HG02610 (cell line): ENCODE data around the gene STRADB.
"Not testable (repeated sequence)": the region's sequence is repeated elsewhere in the genome, so short reads cannot be mapped to it uniquely, and the experiment has no call there.

Experiments used
- ATAC-seq: cut with Tn5 transposase; IDR thresholded peaks from one replicate; pipeline ENCODE4 v1.9.1; 2021; ENCODE audit warnings: mild to moderate bottlenecking, moderate library complexity; ENCODE audit not compliant: unreplicated experiment

Gene STRADB

DNA sequence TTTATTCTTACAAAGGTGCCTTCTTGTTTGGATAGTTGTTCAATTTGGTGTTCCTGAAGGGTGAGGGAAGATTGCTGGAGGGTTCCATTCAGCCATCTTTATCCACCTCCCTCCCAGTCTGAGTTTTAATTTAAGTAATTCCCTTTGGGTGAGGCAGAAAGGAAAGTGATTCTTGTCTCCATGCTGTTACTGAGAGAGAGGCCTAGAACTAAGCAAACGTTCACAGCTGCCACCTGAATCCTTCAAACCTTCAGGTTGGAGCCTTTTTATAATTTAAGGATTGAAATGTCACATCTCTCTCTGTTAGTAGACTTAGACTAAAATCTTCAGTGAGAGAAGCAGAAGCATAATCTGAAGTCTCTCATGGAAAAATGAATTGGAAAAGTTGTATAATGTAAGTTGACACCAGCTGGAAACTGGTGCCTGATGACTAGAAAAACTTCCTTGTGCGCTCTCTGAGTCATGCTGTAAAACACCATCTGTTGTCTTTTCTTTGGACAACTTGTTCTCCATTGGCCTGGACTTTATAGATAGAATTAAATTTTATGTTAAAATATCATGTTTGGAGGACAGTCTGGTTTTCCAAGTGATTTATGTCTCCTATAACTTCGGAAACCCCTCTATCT is 14.6 kb downstream of the STRADB start:
- no peak for ATAC-seq

GRCh38 chr2:201467666-201468065 is 16.1 kb downstream of the STRADB start:
- ATAC-seq, result no peak

GRCh38 chr2:201470821-201471731 is 19.5 kb downstream of the STRADB start:
- ATAC-seq, result no peak

DNA sequence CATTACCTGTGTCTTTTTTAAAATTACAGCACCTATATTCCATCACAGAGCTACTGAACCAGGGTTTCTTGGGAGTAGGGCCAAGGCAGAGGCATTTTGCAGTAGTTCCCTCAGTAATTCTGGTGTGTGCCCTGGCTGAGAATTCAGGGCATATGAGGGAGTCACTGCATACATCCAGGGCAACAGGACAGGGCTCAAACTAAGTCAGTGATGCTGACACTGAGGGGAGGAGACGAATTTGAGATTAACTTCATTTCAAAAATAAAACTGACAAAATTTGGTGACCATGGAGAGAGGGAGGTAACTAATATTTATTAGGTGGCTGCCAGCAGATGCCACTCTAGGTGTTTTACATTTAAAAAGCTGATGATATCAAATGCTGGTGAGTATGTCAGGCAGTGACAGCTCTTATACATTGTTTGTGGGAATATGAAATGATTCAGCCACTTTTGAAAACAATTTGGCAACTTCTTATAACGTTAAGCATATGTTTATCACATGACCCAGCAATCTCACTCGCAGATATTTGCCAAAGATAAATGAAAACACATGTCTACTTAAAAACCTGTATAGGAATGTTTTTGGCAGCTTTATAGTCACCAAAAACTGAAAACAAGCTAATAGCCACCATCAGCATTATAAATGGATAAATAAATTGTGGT is 20.3 kb downstream of the STRADB start:
- no peak for ATAC-seq

GRCh38 chr2:201472411-201472810 is 20.9 kb downstream of the STRADB start:
- no peak for ATAC-seq

DNA sequence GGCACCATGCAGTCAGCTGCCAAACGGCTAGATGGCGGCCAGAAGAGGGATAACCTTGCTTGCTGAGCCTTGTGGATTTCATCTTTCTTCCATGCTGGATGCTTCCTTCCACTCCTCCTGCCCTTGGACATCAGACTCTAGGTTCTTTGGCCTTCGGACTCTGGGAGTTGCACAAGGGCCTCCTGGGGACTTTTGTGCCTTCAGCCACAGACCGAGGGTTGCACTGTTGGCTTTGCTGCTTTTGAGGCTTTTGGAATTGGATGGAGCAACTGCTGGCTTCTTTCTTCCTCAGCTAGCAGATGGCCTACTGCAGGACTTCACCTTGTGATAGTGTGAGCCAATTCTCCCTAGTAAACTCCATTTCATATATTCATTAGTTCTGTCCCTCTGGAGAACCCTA is 31.0 kb downstream of the STRADB start:
- no peak for ATAC-seq

DNA sequence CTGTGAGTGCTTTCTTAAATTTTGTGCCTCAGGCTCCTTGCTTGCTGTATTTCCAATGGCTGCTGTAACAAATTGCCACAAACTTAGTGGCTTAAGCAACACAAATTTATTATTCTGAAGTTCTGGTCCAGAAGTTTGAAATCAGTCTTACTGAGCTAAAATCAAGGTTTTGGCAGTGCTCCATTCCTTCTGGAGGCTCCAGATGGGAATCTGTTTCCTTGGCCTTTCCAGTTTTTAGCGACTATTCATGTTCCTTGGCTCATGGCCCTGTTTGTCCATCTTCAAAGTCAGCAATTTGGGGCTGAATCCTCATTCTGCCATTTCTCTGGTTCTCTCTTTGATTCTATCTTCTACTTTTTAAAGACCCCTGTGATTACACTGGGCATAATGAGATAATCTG is 31.8 kb downstream of the STRADB start:
- ATAC-seq, result no peak

- ATAC-seq, result not testable (repeated sequence)
Observed at GRCh38 chr2:201483758-201484157, 32.2 kb downstream of the STRADB start.

DNA sequence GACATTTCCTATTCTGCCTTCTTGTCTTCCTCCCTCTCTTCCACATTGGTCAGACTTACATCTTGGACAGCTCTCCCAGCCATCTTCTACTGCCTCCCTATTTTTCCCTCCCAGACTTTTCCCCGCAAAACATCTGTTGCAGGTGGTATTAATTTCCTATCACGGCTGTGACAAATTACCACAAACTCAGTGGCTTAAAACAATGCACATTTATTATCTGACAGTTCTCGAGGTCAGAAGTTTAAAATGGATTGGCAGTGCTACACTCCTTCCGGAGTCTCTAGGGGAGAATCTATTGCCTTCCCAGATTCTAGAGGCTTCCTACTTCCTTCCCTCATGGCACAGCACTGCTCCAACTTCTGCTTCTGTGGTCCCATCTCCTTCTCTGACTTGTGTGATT is 33.3 kb downstream of the STRADB start:
- no peak for ATAC-seq

DNA sequence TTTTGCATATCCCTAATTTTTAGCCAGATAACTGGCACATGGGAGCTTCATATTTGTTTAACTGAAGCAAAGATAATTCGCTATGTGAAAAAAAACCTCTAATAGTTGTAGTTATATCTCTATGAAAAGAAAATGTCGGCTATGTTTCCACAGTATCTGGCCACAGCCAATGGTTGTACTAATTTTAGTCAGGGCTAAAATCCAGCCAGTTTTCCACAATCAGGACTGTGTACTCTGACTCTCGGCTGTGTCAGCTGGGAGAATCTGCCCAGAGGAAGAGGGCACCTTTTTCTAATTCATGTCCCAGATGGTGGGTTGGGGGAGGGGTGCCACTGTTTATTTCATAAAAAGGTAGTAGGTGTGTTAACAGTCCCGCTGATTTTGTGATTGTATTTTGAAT is 38.8 kb downstream of the STRADB start:
- ATAC-seq, result no peak

- ATAC-seq, result no peak
Observed at GRCh38 chr2:201496785-201497184, 45.2 kb downstream of the STRADB start.

DNA sequence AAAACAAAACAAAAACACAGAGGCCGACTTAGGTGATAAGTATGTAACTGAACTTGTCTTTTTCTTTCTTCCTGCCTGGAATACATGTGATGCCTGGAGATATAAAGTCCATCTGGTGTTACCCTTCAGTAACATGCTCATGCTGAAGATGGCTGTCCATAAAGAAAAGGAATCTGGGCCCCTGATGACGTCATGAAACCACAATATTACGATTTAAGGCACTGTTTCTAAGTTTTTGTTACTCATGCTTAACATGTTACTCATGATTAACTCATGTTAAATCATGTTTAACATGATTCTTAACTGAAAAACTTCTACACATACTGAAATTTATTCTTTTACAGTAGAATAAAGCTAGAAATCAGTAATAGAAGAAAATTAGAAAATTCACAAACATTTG is 49.0 kb downstream of the STRADB start:
- ATAC-seq, result no peak

DNA sequence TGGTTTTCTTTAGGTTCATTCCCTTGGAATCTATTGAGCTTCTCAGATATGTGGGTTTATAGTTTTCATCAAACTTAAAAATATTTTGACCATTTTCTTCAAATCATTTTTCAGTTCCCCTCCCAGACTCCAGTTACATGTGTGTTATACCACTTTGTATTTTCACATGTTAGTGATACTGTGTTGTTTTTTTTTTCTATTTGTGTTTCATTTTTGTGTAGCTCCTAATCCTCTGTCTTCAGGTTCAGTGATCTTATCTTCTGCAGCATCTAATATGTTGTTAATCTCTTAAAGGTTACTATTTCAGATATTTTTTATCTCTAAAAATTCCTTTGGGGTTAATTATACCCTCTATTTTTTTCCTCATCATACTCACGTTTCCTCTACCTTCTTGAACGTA is 51.2 kb downstream of the STRADB start:
- no peak for ATAC-seq

DNA sequence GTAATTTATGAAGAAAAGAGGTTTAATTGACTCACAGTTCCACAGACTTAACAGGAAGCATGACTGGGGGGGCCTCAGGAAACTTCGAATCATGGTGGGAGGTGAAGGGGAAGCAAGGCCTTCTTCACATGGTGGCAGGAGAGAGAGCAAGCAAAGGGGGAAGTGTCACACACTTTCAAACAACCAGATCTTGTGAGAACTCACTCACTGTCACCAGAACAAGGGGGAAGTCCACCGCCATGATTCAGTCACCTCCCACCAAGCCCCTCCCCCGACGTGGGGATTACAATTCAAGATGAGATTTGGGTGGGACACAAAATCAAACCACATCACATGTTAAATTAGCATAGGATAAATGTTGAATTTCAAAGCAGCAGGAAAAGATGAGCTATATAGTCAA is 56.2 kb downstream of the STRADB start:
- no peak for ATAC-seq

DNA sequence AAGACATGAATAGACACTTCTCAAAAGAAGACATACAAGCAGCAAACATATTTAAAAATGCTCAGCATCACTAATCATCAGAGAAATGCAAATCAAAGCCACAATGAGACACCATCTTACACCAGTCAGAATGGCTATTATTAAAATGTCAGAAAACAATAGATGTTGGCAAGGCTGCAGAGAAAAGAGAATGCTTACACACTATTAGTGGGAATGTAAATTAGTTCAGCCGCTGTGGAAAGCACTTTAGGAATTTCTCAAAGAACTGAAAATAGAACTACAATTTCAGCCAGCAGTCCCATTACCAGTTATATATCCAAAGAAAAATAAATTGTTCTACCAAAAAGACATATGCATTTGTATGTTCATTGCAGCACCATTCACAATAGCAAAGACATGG is 61.7 kb downstream of the STRADB start:
- no peak for ATAC-seq

- no peak for ATAC-seq
Observed at GRCh38 chr2:201515573-201516246, 64.2 kb downstream of the STRADB start.

GRCh38 chr2:201517094-201517493 is 65.6 kb downstream of the STRADB start:
- ATAC-seq, result no peak

DNA sequence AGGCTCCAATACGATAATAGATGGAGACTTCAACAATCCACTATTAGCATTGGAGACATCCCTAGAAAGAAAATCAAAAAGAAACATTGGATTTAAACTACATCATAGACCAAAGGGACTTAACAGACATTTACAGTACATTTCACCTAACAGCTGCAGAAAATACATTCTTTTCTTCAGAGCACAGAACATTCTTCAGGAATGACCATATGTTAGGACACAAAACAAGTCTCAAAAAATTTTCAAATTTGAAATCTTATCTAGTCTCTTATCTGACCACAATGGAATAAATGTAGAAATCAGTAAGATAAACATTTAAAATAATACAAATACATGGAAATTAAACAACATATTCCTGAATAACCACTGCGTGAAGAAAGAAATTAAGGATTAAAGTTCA is 68.7 kb downstream of the STRADB start:
- no peak for ATAC-seq

DNA sequence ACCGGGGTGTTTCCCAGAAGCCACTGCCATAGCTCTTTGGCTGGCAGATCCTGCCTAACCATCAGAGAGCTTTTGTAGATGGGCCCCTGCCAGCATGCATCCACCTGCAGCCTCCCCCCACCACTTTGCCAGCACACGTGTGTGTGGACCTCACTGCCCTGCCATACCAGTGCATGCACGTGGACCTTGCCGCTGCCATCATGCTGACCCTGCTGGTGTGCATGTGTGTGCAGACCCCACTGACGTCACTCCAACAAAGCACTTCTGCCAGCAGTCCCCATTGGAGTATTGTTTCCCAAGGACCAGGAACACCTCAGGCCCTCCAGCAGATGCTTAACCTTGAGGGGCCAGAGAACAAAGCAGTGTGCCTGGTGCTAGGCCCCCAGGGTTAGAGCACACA is 71.4 kb downstream of the STRADB start:
- no peak for ATAC-seq

- no peak for ATAC-seq
Observed at GRCh38 chr2:201523506-201523905, 72.0 kb downstream of the STRADB start.
